GM23248 (cell line): ENCODE data around the gene SPAG17.

Experiments used
- EZH2 ChIP-seq: fragments of 200-600 bp; sonication (generic); IDR thresholded peaks from 2 replicates; pipeline ENCODE4 v1.6.1; 2018; ENCODE audit warnings: antibody characterized with exemption, mild to moderate bottlenecking; ENCODE audit not compliant: insufficient read depth, poor library complexity, severe bottlenecking
- EZH2phosphoT487 ChIP-seq: fragments of 200-600 bp; sonication (generic); IDR thresholded peaks from 2 replicates; pipeline ENCODE4 v1.6.1; 2018; ENCODE audit warnings: antibody characterized with exemption, moderate library complexity, mild to moderate bottlenecking, low read depth; ENCODE audit not compliant: insufficient read depth

GRCh38 chr1:118225471-118225870 is 40.4 kb upstream of the SPAG17 start:
- TF ChIP-seq EZH2 = no peak
- TF ChIP-seq EZH2phosphoT487 = no peak
